Cardiac fibroblast (primary cell): ENCODE data around the gene FXYD3.
"Not testable (repeated sequence)": the region's sequence is repeated elsewhere in the genome, so short reads cannot be mapped to it uniquely, and the experiment has no call there.

Experiments
- DNase-seq, 2 donors: peaks; one replicate each; pipeline versions ENCODE4 v3.0.0 to v3.0.0-alpha.2; 2010; ENCODE audit warnings: low read depth in 2 of 2
- H3K4me3 ChIP-seq, 2 donors: replicated peaks in 1 of 2; 1 replicate in 1 of 2; 2 replicates in 1 of 2; pipeline ENCODE4 v1.5.1; 2011; ENCODE audit warnings: low read depth in 2 of 2, low read length in 2 of 2, mild to moderate bottlenecking in 2 of 2, moderate library complexity in 1 of 2
- CTCF ChIP-seq: IDR thresholded peaks from one replicate; pipeline ENCODE4 v1.5.1; 2011; ENCODE audit warnings: low read depth, mild to moderate bottlenecking, low read length, inconsistent platforms

FXYD3 gene

GRCh38 chr19:35099155-35099896 is 16.3 kb upstream of the FXYD3 start:
- DNase-seq = no peak
- no peak overlapping the region for H3K4me3 ChIP-seq
- no peak for TF ChIP-seq CTCF

- DNase-seq = no peak
- TF ChIP-seq CTCF = no peak
- H3K4me3 ChIP-seq = no peak overlapping the region
Observed at GRCh38 chr19:35099897-35100275, 15.7 kb upstream of the FXYD3 start.

GRCh38 chr19:35100588-35101533 is 14.8 kb upstream of the FXYD3 start:
- no peak overlapping the region for H3K4me3 ChIP-seq
- DNase-seq = no peak
- TF ChIP-seq CTCF = no peak

- not testable (repeated sequence) for DNase-seq, H3K4me3 ChIP-seq
Observed at GRCh38 chr19:35101949-35102348, 13.7 kb upstream of the FXYD3 start.

- not testable (repeated sequence) for DNase-seq, H3K4me3 ChIP-seq
Observed at GRCh38 chr19:35103614-35104013, 12.0 kb upstream of the FXYD3 start.

- TF ChIP-seq CTCF = no peak
- no peak for DNase-seq
- H3K4me3 ChIP-seq = no peak overlapping the region
Observed at GRCh38 chr19:35104361-35104760, 11.3 kb upstream of the FXYD3 start.

- H3K4me3 ChIP-seq = no peak overlapping the region
- no peak for TF ChIP-seq CTCF
- no peak for DNase-seq
Observed at GRCh38 chr19:35105047-35105410, 10.6 kb upstream of the FXYD3 start.
